Measurements from ENCODE around the gene KIF2A.
"Not testable (repeated sequence)": the region's sequence is repeated elsewhere in the genome, so short reads cannot be mapped to it uniquely, and the experiment has no call there.

KIF2A gene

DNA sequence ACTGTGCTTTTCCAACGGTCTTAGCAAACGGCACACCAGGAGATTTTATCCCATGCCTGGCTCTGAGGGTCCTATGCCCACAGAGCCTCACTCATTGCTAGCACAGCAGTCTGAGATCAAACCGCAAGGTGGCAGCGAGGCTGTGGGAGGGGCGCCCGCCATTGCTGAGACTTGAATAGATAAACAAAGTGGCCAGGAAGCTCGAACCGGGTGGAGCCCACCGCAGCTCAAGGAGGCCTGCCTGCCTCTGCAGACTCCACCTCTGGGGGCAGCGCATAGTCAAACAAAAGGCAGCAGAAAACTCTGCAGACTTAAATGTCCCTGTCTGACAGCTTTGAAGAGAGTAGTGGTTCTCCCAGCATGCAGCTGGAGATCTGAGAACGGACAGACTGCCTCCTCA is 14.2 kb upstream of the KIF2A start:
- not testable (repeated sequence) for DNase-seq (ENCODE audit: low spot score)

DNA sequence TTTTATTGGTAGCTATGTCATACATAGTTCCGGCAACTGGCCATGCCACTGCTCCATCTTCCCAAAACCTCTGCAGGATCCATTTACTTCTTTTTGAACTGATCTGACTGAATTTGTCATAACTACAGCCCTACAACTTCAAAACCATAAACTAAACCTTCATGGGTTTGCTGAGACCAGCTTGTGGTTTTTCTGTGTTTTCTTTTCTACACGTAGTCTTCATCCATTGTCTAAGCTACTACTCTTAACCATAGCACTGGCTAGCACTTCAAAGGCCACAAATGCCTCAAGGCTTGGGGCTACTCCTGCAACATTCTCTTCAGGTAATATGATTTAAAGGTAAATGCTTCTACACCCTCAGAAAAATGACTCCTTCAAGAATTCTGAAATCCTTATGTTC is 9.0 kb upstream of the KIF2A start:
- DNase-seq (ENCODE audit: low spot score): no peak

- DNase-seq (ENCODE audit: low spot score): no peak
Measured at GRCh38 chr5:62298118-62298517, 7.9 kb upstream of the KIF2A start.

DNA sequence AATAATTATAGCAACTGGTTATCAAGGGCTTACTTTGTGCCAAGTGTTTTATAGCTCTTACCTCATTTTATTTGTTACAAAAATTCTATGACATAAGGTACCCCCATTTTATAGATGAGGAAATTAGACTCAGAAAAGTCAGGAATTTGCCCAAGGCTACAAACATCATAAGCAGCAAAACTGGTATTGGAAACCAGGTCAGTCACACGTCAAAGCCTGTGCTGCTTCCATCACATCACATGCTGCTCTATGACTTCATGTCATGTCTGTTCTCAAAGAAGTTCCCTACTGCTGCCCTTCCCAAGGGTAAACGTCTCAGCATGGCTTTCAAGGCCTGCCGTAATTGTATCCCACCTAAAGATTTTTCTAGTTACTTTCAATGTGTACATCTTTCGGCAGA is 6.9 kb upstream of the KIF2A start:
- no peak for DNase-seq (ENCODE audit: low spot score)

GRCh38 chr5:62299600-62299999 is 6.4 kb upstream of the KIF2A start:
- DNase-seq (ENCODE audit: low spot score): no peak

DNA sequence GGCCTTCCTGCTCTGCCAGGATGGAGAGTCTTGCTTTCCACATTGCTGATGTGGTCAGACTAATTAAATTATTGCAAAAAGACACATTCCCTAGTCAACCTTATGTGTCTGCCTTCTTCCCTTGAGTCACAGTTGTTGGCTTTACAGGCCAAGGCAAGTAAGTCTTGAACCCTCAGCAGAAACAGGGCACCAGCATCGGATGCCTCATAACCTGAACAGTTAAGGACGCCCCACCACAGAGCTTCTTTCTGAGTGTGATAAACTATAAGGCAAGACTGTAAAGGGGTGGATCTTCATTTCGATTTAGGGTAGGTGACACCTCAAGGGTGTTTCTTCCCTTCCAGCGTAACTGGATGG is 670 bp upstream of the KIF2A start:
- no peak for DNase-seq (ENCODE audit: low spot score)

- no peak for DNase-seq (ENCODE audit: low spot score)
Measured at GRCh38 chr5:62306323-62306895, 403 bp downstream of the KIF2A start.

GRCh38 chr5:62306896-62307689 is 1.1 kb downstream of the KIF2A start:
- peak; percentile 32 for DNase-seq (ENCODE audit: low spot score)

GRCh38 chr5:62308439-62308838 is 2.4 kb downstream of the KIF2A start:
- DNase-seq (ENCODE audit: low spot score): no peak

DNA sequence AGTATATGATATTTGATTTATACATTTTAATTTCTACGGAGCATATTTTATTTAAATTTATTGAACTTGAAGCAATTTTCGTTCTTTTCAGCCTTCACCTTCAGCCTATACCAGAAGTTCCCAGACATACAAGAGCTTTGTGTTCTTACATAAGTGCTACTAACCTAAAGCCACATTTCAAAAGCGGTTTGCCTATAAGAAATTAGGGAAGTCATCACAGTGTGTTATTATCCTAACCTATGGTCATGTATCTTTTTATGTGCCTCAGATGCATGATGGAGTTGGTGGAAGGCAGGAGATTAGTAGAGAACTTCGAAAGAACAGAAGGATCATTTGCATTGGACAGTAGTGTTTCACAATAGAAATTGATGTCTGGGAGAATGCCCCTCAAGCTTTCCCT is 3.1 kb downstream of the KIF2A start:
- no peak for DNase-seq (ENCODE audit: low spot score)

DNA sequence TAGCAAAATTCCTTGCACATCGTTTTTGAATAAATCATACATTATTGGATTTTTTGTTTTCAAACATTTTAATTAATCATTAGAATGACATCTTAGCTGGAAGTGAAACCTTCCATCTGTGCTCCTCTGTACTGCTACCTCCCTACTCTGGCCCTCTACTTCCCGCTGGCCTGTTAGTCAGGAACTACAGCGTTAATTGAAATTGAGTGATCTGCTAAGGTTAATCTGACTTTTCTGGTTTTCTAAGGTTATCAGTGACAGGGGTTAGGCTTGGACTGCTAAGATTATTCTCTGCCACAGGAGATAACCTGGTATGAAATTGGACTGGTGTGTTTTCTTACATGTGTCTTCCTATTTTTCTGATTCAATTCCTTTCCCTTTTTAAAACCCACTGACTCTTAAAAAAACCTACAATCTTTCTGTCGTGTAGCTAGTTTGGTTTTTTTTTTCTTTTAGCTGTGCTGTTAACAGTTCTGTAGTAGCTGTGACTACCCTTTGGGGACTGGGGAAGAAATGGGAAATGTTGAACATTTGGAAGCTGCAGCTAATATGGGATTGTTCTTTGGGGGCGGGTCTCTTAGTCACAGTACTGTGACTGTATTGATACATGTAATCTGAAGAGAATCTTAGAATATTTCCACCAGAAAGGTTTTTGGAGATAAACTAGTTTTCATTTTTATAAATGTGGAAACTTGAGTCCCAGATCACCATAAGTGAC is 4.6 kb downstream of the KIF2A start:
- DNase-seq (ENCODE audit: low spot score): no peak

GRCh38 chr5:62312036-62312435 is 6.0 kb downstream of the KIF2A start:
- DNase-seq (ENCODE audit: low spot score): no peak

DNA sequence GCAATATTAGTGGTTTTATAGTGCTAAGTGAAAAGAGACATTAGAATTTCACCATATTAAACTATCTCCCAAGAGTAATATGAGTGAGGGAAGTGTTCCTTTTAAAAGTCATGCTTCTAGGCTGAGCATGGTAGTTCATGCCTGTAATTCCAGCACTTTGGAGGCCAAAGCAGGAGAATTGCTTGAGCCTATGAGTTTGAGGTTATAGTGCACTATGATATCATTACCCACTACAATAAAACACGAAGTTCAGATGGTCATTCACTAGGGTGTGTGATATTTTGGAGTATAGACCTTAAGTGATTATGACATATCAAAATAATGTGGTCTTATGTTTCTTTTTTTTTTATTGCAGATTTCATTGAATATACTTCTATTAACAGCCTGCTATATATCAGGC is 6.7 kb downstream of the KIF2A start:
- no peak for DNase-seq (ENCODE audit: low spot score)

DNA sequence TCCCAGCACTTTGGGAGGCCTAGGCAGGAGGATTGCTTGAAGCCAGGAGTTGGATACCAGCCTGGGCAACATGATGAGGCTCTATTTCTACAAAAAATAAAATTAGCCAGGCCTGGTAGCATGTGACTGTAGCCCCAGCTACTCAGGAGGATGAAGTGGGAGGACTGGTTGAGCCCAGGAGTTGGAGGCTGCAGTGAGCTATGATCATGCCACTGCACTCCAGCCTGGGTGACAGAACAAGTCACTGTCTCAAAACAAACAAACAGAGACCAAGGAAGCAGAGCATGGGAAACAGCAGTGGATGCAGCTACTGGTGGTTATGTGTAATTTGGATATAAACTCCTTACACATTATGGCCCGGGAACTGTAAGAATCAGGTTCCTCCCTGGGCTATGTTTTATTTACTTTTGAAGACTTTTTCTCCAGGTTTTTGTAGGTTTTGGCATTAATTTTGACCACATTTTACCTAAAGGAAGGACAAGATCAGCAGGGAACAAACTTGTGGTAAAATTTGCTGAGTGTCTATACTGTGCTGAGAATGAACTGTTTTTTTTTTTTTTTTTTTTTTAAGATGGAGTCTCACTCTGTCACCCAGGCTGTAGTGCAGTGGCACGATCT is 8.3 kb downstream of the KIF2A start:
- no peak for DNase-seq (ENCODE audit: low spot score)

GRCh38 chr5:62315376-62316175 is 9.6 kb downstream of the KIF2A start:
- no peak for DNase-seq (ENCODE audit: low spot score)

DNA sequence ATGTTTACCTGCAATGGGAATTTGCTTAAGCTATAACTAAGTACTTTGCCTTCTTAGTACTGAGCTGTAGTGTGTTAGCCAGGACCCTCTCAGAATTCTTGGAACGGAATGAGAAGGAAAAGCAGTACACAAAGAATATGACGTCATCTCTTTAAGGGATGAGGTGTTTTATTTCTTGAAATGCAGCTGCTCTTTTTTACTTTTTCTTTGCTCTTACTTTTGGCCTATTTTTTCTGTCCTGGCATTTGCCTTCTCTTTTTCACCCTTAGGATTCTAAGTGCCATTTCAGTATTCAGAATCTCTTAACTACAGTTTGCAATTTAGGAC is 10.1 kb downstream of the KIF2A start:
- no peak for DNase-seq (ENCODE audit: low spot score)

GRCh38 chr5:62317810-62318209 is 11.8 kb downstream of the KIF2A start:
- DNase-seq (ENCODE audit: low spot score): no peak

DNA sequence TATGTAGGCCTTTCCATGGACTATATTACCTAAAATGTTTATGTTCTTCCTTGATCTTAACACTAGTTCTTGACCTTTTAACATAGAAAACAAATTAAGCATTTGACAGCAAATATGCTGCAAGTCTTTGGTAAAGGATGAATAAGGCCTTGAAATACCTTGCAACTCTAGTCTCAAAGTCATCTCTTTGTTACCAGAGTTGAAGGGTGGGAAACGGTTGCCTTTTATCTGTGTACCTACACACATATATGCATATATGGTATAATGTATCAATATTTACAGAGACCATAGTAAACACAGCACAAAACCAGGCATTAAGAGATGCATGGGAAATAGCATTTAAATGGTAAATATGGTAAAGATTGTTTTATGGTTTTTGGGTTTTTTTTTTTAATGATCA is 16.5 kb downstream of the KIF2A start:
- no peak for DNase-seq (ENCODE audit: low spot score)

GRCh38 chr5:62326302-62326701 is 20.3 kb downstream of the KIF2A start:
- no peak for DNase-seq (ENCODE audit: low spot score)

DNA sequence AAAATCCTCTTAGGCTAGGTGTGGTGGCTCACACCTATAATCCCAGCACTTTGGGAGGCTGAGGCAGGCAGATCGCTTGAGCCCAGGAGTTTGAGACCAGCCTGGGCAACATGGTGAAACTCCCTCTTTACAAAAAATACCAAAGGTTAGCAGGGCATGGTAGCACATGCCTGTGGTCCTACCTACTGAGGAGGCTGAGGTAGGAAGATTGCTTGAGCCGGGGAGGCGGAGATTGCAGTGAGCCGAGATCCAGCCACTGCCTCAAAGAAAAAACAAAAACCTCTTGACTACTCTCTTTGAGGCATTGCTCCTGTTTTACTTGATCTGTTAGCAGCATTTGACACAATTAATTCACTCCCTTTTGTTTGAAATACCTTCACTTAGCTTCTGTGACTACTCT is 20.7 kb downstream of the KIF2A start:
- DNase-seq (ENCODE audit: low spot score): no peak

DNA sequence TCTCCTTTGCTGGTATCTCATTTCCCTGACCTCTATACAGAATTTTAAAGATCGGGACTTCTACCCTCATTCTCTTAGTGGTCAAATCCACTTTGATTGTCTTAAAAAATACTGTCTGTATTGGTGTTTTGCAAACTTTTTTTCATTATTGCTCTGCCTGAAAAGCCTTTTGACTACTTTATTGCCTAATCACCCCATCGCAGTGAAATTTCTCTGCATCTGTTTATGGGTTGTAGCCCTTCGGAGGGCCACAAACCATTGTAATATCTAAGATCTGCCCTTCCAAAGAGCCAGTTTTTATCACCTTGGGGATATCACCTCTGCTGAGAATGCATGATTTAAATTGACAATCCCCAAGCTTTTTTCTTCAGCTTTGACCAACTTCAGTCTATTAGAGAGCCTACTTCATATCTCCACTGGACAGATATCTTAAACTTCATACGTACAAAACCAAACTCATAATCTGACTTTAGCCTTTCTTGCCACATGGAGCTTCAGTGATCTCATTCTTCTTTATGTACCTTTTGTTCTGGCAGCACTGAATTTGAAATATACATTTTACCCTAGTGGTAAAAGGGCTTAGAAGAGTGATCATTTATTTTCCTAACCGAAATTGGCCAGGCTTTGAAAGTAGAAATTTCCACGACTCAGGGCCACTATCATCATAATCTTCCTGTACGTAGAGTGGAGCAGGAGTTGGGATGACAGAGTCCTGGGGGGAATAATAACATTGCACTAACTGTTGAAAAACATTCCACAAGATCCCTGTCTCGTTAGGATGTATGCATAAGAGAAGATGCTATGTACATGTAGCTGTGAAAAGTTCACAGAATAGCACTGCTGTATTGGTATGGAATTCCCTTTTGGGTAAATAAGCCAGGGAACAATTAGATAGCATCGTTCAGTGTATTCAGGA is 21.4 kb downstream of the KIF2A start:
- DNase-seq (ENCODE audit: low spot score): no peak

Measured in cerebellar cortex (tissue), 1 donor.